Right renal cortex interstitium (tissue), 3 donors: ENCODE data around the gene SERINC5. TPM values are rescaled to one million over a fixed set of nuclear protein-coding genes. Genes with fewer than 3 reads are reported as not detected.

ENCODE experiments used
- DNase-seq, 3 donors: peaks; one replicate each; pipeline ENCODE4 v3.0.0-alpha.2; 2013; ENCODE audit warnings: low read depth in 3 of 3, low spot score in 2 of 3
- polyA plus RNA-seq, 3 donors: library from polyadenylated mRNA; unstranded; fragments of 120-200 nt; gene quantifications; one replicate each; pipeline ENCODE4 v1.2.1, GENCODE V29; 2013; ENCODE audit not compliant: insufficient read length in 3 of 3

The SERINC5 gene
- polyA plus RNA-seq, 3 donors = 52.5 to 56.7 (median 55.6) TPM

GRCh38 chr5:80072103-80073073 lies 183.5 kb downstream of the SERINC5 start:
- DNase-seq = no peak

DNA sequence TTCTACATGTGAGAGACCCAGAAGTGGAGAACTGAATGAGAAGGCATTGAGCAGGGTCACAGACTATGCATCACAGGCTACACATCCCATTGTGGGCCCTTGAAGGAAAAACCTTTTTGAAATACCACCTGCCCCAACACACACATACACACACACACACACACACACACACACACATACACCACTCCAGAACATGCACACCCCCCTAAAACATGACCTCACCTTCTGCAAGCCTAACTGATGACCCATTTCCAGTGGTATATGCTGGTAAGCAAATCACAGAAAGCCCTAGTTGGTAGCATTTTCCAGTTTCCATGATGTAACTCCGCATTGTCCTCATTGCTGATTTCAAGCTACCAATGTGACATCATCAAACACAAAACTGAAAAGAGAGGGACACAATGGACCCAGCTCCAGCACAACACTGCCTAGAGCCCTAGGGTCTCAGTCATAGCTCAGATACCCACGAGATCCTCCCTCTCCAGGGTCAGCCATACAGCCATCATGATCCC lies 184.3 kb downstream of the SERINC5 start:
- DNase-seq = no peak

DNA sequence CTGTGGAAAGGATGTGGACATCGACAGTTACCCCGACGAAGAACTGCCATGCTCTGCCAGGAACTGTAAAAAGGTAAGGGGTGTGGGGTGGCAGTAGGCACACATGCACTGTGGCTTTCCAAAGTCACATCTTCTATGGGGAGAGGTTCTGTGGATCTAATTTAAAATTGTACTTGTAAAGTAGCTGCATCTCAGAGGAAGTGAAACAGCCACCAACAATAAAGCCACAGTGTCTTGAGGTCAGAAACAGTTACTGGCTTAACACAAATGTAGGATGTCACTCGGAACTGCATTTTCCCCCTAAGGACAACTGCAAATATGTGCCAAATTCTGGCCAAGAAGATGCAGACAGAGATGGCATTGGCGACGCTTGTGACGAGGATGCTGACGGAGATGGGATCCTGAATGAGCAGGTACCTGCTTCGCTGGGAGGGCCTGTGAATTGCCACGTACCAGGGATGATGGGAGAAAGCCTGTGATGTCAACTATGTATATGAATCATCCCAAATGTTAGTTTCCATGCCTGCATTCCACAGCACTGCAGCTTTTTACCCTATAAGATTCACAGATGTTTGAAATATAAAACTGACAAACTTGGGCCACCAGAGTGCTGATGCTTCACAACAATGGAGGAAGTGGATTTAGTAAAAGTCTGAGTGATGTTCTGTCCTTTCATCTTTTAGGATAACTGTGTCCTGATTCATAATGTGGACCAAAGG lies 185.4 kb downstream of the SERINC5 start:
- no peak for DNase-seq

- DNase-seq = no peak
Measured at GRCh38 chr5:80069918-80070318, 185.9 kb downstream of the SERINC5 start.

DNA sequence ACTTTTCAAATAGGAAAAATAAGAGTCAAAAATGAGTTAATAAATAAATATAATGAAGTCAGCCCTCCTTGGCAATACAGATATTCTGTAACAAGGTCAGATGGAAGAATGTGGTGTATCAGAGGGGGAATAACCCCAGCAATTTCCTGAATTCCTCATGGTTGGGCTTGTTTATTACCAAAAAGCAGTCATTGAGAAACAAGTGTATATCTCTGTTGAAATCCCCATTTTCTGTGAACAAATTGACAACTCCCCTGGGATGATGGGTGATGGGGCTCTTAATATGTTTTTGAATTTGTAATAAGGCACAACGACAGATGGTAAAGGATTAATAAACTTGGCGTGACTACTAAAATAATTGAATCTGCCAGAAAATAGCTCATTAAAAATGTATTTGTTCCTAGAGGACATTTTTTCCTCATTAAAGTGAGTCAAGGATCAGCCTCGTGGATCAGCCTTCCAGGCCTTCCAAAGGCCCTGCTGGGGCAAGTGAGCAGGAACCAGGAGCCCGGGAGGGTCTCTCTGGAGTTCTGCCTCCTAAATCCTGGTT lies 186.5 kb downstream of the SERINC5 start:
- DNase-seq = no peak

DNA sequence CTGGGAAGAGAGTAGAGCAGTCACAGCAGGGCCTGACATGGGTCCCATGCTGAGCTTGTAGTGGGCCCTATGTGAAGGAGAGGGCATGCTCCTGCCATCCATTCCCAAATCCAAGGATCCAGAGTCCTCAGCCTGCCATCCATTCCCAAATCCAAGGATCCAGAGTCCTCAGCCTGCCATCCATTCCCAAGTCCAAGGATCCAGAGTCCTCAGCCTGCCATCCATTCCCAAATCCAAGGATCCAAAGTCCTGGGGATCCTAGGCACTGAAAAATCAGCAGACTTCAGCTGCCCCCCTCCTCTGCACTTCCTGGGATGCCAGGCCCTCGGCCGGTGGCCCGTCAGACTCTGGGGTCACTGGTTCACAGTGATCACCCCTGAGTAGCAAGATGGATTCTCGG lies 187.1 kb downstream of the SERINC5 start:
- no peak for DNase-seq

- DNase-seq = no peak
Measured at GRCh38 chr5:80068246-80068636, 187.6 kb downstream of the SERINC5 start.

- no peak for DNase-seq
Measured at GRCh38 chr5:80067531-80068245, 188.2 kb downstream of the SERINC5 start.

DNA sequence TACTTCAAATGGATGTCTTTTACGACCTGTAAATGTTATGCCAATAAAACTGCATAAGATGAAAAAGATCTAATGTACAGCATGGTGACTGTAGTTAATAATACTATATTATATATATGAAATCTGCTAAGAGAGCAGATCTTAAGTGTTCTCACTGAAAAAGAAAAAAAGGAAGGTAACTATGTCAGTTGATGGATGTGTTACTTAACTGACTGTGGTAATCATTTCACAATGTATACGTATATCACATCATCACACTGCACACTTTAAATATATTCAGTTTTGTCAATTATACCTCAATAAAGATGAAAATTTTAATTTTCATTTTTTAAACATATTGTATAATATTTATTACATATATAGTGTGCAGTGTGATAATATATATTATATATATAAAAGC lies 188.8 kb downstream of the SERINC5 start:
- DNase-seq = no peak

DNA sequence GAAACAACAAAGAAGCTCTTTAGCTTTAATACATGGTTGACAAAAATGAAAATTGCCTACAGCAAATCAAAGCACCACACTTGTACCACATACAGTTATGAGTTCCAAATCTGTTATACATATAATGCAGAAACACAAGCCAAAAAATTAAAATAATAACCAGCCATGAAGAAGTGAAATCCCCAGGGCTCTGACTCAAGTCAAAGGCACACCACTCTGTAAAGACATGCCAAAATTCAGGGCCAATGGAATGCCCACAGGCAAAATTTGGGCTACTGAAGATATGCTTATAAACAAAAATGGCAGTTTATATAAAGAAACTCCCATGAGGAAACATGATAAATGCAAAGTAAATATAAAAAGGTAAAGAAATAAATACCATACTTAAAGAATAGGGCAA lies 191.7 kb downstream of the SERINC5 start:
- no peak for DNase-seq

Other genes starting within 250 kb of the SERINC5 start
- 10 to 100 TPM; 10.7 to 19.3 (median 15.9) TPM for gene THBS4, start 220.7 kb downstream of the SERINC5 start, polyA plus RNA-seq
- not detected for gene SPZ1, start 64.0 kb upstream of the SERINC5 start, polyA plus RNA-seq
- gene ZFYVE16, start 152.0 kb upstream of the SERINC5 start, polyA plus RNA-seq = 10 to 100 TPM; 60.6 to 73.3 (median 68.7) TPM
- gene FAM151B, start 232.1 kb upstream of the SERINC5 start, polyA plus RNA-seq = 1 to 10 TPM; 2.3 to 2.5 (median 2.5) TPM